Large intestine (tissue), 3 donors: ENCODE measurements around the gene MAPKBP1. TPM values are rescaled to one million over a fixed set of nuclear protein-coding genes. Genes with fewer than 3 reads are reported as not detected.

Experiments
- DNase-seq, 2 donors: peaks; one replicate each; pipeline versions ENCODE4 v3.0.0 to v3.0.0-alpha.2; 2013
- H3K27ac ChIP-seq: one replicate; pipeline ENCODE4 v1.5.1; 2013; ENCODE audit warnings: low read length
- H3K27me3 ChIP-seq: 2 replicates; pipeline ENCODE4 v1.6.1; 2013; ENCODE audit warnings: low read length; ENCODE audit not compliant: control insufficient read depth, insufficient read depth
- H3K36me3 ChIP-seq: 2 replicates; pipeline ENCODE4 v1.6.1; 2013; ENCODE audit warnings: low read length; ENCODE audit not compliant: control insufficient read depth, insufficient read depth
- H3K4me1 ChIP-seq: one replicate; pipeline ENCODE4 v1.6.1; 2013; ENCODE audit warnings: low read length; ENCODE audit not compliant: control insufficient read depth, insufficient read depth
- H3K4me3 ChIP-seq: one replicate; pipeline ENCODE4 v1.5.1; 2013; ENCODE audit warnings: low read length
- H3K9me3 ChIP-seq: one replicate; pipeline ENCODE4 v1.6.1; 2013; ENCODE audit warnings: mild to moderate bottlenecking, low read depth, low read length, moderate library complexity; ENCODE audit not compliant: control insufficient read depth
- whole genome bisulfite sequencing: methylation state at CpG from one replicate; pipeline ENCODE4 v1.1.5; 2013; ENCODE audit warnings: low lambda C conversion rate; ENCODE audit not compliant: insufficient coverage; 5-methylcytosine and 5-hydroxymethylcytosine counted together
- polyA plus RNA-seq: library from polyadenylated mRNA; unstranded; fragments of 120-200 nt; gene quantifications from one replicate; pipeline ENCODE4 v1.2.1, GENCODE V29; 2013

The MAPKBP1 gene
- polyA plus RNA-seq, 1 donor, result 33.4 TPM

GRCh38 chr15:41806291-41807181, 32.3 kb downstream of the MAPKBP1 start:
- DNase-seq, result peak in 1 of 2 donors; percentile 48
- H3K27ac ChIP-seq, result no peak overlapping the region
- H3K36me3 ChIP-seq, result peaks cover 29% of the 10 kb centered on the region
- no CpG with 5 or more reads among the region's 10 CpGs for WGBS
- no peak overlapping the region for H3K4me3 ChIP-seq
- no peaks in the 10 kb centered on the region for H3K27me3 ChIP-seq
- H3K4me1 ChIP-seq, result no peaks in the 10 kb centered on the region
- no peaks in the 10 kb centered on the region for H3K9me3 ChIP-seq

GRCh38 chr15:41809121-41809520, 34.8 kb downstream of the MAPKBP1 start:
- no CpG with 5 or more reads among the region's 2 CpGs for WGBS
- no peaks in the 10 kb centered on the region for H3K27me3 ChIP-seq
- H3K27ac ChIP-seq, result no peak overlapping the region
- H3K4me3 ChIP-seq, result no peak overlapping the region
- H3K9me3 ChIP-seq, result no peaks in the 10 kb centered on the region
- peaks cover 52% of the 10 kb centered on the region for H3K36me3 ChIP-seq
- H3K4me1 ChIP-seq, result no peaks in the 10 kb centered on the region
- DNase-seq, result no peak

GRCh38 chr15:41809526-41810220, 35.4 kb downstream of the MAPKBP1 start:
- WGBS, result no CpG with 5 or more reads among the region's 12 CpGs
- Histone ChIP-seq H3K4me3 (no peak overlapping the region), H3K27me3 (no peaks in the 10 kb centered on the region), H3K4me1 (no peaks in the 10 kb centered on the region), H3K36me3 (peaks cover 54% of the 10 kb centered on the region), H3K9me3 (no peaks in the 10 kb centered on the region), H3K27ac (no peak overlapping the region)
- DNase-seq, result no peak

- no peak overlapping the region for H3K27ac ChIP-seq
- no peaks in the 10 kb centered on the region for H3K4me1 ChIP-seq
- H3K9me3 ChIP-seq, result no peaks in the 10 kb centered on the region
- no peak overlapping the region for H3K4me3 ChIP-seq
- WGBS, result no CpG with 5 or more reads among the region's 5 CpGs
- DNase-seq, result no peak
- H3K27me3 ChIP-seq, result no peaks in the 10 kb centered on the region
- H3K36me3 ChIP-seq, result peaks cover 56% of the 10 kb centered on the region
Observed at GRCh38 chr15:41810651-41811431, 36.6 kb downstream of the MAPKBP1 start.

GRCh38 chr15:41811432-41812195, 37.3 kb downstream of the MAPKBP1 start:
- Histone ChIP-seq H3K4me1 (no peaks in the 10 kb centered on the region), H3K27ac (no peak overlapping the region), H3K27me3 (no peaks in the 10 kb centered on the region), H3K4me3 (no peak overlapping the region), H3K9me3 (no peaks in the 10 kb centered on the region), H3K36me3 (peaks cover 62% of the 10 kb centered on the region)
- no CpG with 5 or more reads among the region's 18 CpGs for WGBS
- peak; percentile 67 to 68 for DNase-seq

GRCh38 chr15:41812820-41813375, 38.6 kb downstream of the MAPKBP1 start:
- H3K36me3 ChIP-seq, result peaks cover 71% of the 10 kb centered on the region
- no peaks in the 10 kb centered on the region for H3K9me3 ChIP-seq
- WGBS, result 100% methylated on average over 1 of the region's 11 CpGs
- H3K27ac ChIP-seq, result no peak overlapping the region
- H3K4me1 ChIP-seq, result no peaks in the 10 kb centered on the region
- no peak overlapping the region for H3K4me3 ChIP-seq
- no peak for DNase-seq
- no peaks in the 10 kb centered on the region for H3K27me3 ChIP-seq

- Histone ChIP-seq H3K4me3 (no peak overlapping the region), H3K9me3 (no peaks in the 10 kb centered on the region), H3K27ac (no peak overlapping the region), H3K4me1 (no peaks in the 10 kb centered on the region), H3K27me3 (no peaks in the 10 kb centered on the region), H3K36me3 (peaks cover 76% of the 10 kb centered on the region)
- DNase-seq, result no peak
- WGBS, result no CpG with 5 or more reads among the region's 8 CpGs
Observed at GRCh38 chr15:41813426-41813825, 39.1 kb downstream of the MAPKBP1 start.

- no peaks in the 10 kb centered on the region for H3K4me1 ChIP-seq
- no peak overlapping the region for H3K27ac ChIP-seq
- H3K36me3 ChIP-seq, result peaks cover 85% of the 10 kb centered on the region
- DNase-seq, result no peak
- no CpG with 5 or more reads among the region's 5 CpGs for WGBS
- no peak overlapping the region for H3K4me3 ChIP-seq
- H3K27me3 ChIP-seq, result no peaks in the 10 kb centered on the region
- H3K9me3 ChIP-seq, result no peaks in the 10 kb centered on the region
Observed at GRCh38 chr15:41814534-41814933, 40.2 kb downstream of the MAPKBP1 start.

GRCh38 chr15:41816788-41817187, 42.5 kb downstream of the MAPKBP1 start:
- no CpG with 5 or more reads among the region's 9 CpGs for WGBS
- H3K36me3 ChIP-seq, result peaks cover 96% of the 10 kb centered on the region

More at GRCh38 chr15:41816788-41817187, 42.5 kb downstream of the MAPKBP1 start:
- Histone ChIP-seq H3K27me3 (no peaks in the 10 kb centered on the region), H3K4me1 (peaks cover 8% of the 10 kb centered on the region), H3K27ac (no peak overlapping the region), H3K4me3 (no peak overlapping the region), H3K9me3 (no peaks in the 10 kb centered on the region)
- no peak for DNase-seq
